GM12801 (cell line): ENCODE data around the gene NCKIPSD.

ENCODE experiments used
- CTCF ChIP-seq: IDR thresholded peaks from one replicate; pipeline ENCODE4 v1.5.1; 2011; ENCODE audit warnings: control low read depth; ENCODE audit not compliant: insufficient read length; ENCODE audit errors: extremely low read depth

NCKIPSD gene

GRCh38 chr3:48662753-48663488 lies 22.8 kb downstream of the NCKIPSD start, which contains the start of gene CELSR3:
CELSR3 (minus strand) TSS chr3:48662886; CDS start chr3:48662634, 252 bp downstream.
- no peak for TF ChIP-seq CTCF

GRCh38 chr3:48662145-48662752 lies 23.5 kb downstream of the NCKIPSD start:
- no peak for TF ChIP-seq CTCF

- TF ChIP-seq CTCF: no peak
These were observed 24.1 kb downstream of the NCKIPSD start for GRCh38 chr3:48661501-48662144.

- no peak for TF ChIP-seq CTCF
These were observed 24.8 kb downstream of the NCKIPSD start for GRCh38 chr3:48660800-48661400.

GRCh38 chr3:48656841-48657281 lies 28.9 kb downstream of the NCKIPSD start:
- TF ChIP-seq CTCF: no peak

- no peak for TF ChIP-seq CTCF
These were observed 29.5 kb downstream of the NCKIPSD start for GRCh38 chr3:48656061-48656840.
